Endothelial cell of umbilical vein (primary cell): ENCODE results near the gene COA7. TPM values are rescaled to one million over a fixed set of nuclear protein-coding genes. Genes with fewer than 3 reads are reported as not detected.

ENCODE experiments used
- BruUV-seq: library from RNA; stranded (reverse); fragments of 400-500 nt; replicated peaks from 2 replicates; lab custom pipeline; 2021; lab: Mats Ljungman, UMichigan
- CTCF ChIA-PET: fragments of 300-600, 350-600 bp; sonication (Branson Sonifier 250); formaldehyde crosslinking; loops from one replicate; lab custom pipeline; 2021; ENCODE audit warnings: antibody characterized with exemption, inconsistent platforms; lab: Charles Lee
- POLR2A ChIA-PET: fragments of 300-600, 350-600 bp; sonication (Branson Sonifier 250); formaldehyde crosslinking; loops from one replicate; lab custom pipeline; 2021; ENCODE audit warnings: antibody characterized with exemption, inconsistent platforms; lab: Charles Lee
- DNase-seq: peaks from one replicate; pipeline ENCODE4 v3.0.0-alpha.2; 2011; ENCODE audit warnings: low read depth, low spot score
- FAIRE-seq: peaks from 2 replicates; lab custom pipeline; 2011; peaks lifted over from hg19 to GRCh38; lab: Jason Lieb, UNC
- H2AFZ ChIP-seq: 2 replicates; pipeline ENCODE4 v1.6.0; 2012; ENCODE audit warnings: low read depth, low read length, control low read depth, inconsistent platforms
- H3K27ac ChIP-seq: 2 replicates; pipeline ENCODE4 v1.5.1; 2011; ENCODE audit warnings: low read depth, mild to moderate bottlenecking, control low read depth, low read length, moderate library complexity; ENCODE audit not compliant: insufficient read depth
- H3K27me3 ChIP-seq, 2 experiments: 2 replicates each; pipeline versions ENCODE4 v1.6.0 to v1.6.1; 2011; ENCODE audit warnings: low read length in 2 of 2, mixed read lengths in 1 of 2; ENCODE audit not compliant: control insufficient read depth in 2 of 2, insufficient read depth in 2 of 2
- H3K36me3 ChIP-seq, 2 experiments: 2 replicates in 1 of 2; 3 replicates in 1 of 2; pipeline ENCODE4 v1.5.1; 2011; ENCODE audit warnings: low read length in 2 of 2, mild to moderate bottlenecking in 1 of 2, moderate library complexity in 1 of 2; ENCODE audit not compliant: control insufficient read depth in 2 of 2, insufficient read depth in 2 of 2; ENCODE audit errors: extremely low read depth in 1 of 2
- H3K4me1 ChIP-seq: 3 replicates; pipeline ENCODE4 v1.5.1; 2011; ENCODE audit warnings: mild to moderate bottlenecking, low read length; ENCODE audit not compliant: control insufficient read depth, insufficient read depth; ENCODE audit errors: extremely low read depth
- H3K4me2 ChIP-seq: 2 replicates; pipeline ENCODE4 v1.6.1; 2011; ENCODE audit warnings: low read length, control low read depth, mixed read lengths; ENCODE audit not compliant: insufficient read depth
- H3K4me3 ChIP-seq, 3 experiments: fragments of 200-600 bp in 1 of 3; sonication (generic), shearing (Covaris generic) in 1 of 3; replicated peaks in 1 of 3; 2 replicates each; pipeline ENCODE4 v1.5.1; 2011 to 2016; ENCODE audit warnings: control low read depth in 3 of 3, low read length in 3 of 3, mild to moderate bottlenecking in 2 of 3, inconsistent platforms in 1 of 3, low read depth in 1 of 3, moderate library complexity in 1 of 3; ENCODE audit not compliant: insufficient read depth in 1 of 3
- H3K79me2 ChIP-seq: 2 replicates; pipeline ENCODE4 v1.6.0; 2012; ENCODE audit warnings: low read length, inconsistent platforms; ENCODE audit not compliant: control insufficient read depth, insufficient read depth
- H3K9ac ChIP-seq: replicated peaks from 2 replicates; pipeline ENCODE3; 2011; ENCODE audit warnings: low read length, control low read depth; ENCODE audit not compliant: insufficient read depth; ENCODE audit errors: extremely low read depth
- H3K9me1 ChIP-seq: replicated peaks from 3 replicates; pipeline ENCODE4 v1.6.0; 2011; ENCODE audit warnings: mild to moderate bottlenecking, low read length; ENCODE audit not compliant: control insufficient read depth, insufficient read depth; ENCODE audit errors: extremely low read depth
- H3K9me3 ChIP-seq: replicated peaks from 2 replicates; pipeline ENCODE4 v1.5.1; 2012; ENCODE audit warnings: low read length, inconsistent platforms; ENCODE audit not compliant: control insufficient read depth, insufficient read depth
- H4K20me1 ChIP-seq: replicated peaks from 2 replicates; pipeline ENCODE3; 2011; ENCODE audit warnings: mild to moderate bottlenecking, low read length; ENCODE audit not compliant: control insufficient read depth, insufficient read depth; ENCODE audit errors: extremely low read depth
- EZH2 ChIP-seq: IDR thresholded peaks from 2 replicates; pipeline ENCODE4 v1.6.1; 2012; ENCODE audit warnings: borderline replicate concordance, low read depth, mild to moderate bottlenecking, moderate library complexity, low read length, inconsistent platforms; ENCODE audit not compliant: severe bottlenecking
- FOS ChIP-seq: IDR thresholded peaks from 2 replicates; pipeline ENCODE4 v1.6.1; 2011; ENCODE audit warnings: mild to moderate bottlenecking, low read length, moderate library complexity, borderline replicate concordance; ENCODE audit not compliant: insufficient read depth
- MYC ChIP-seq: IDR thresholded peaks from one replicate; pipeline ENCODE4 v1.6.1; 2011; ENCODE audit warnings: mild to moderate bottlenecking, low read depth, low read length
- POLR2A ChIP-seq: IDR thresholded peaks from 2 replicates; pipeline ENCODE4 v1.6.1; 2012; ENCODE audit warnings: low read depth, mild to moderate bottlenecking, control low read depth, low read length
- dilution Hi-C: fragments of 300-500 bp; cut with MboI; formaldehyde crosslinking; loops from one replicate; pipeline ENCODE4 v1.15.0; 2019; ENCODE audit warnings: low sequenced_read_pairs; ENCODE audit not compliant: extremely low pct_ligation_motif_present
- intact Hi-C: fragments of 100-400 bp; cut with micrococcal nuclease; formaldehyde crosslinking; loops from one replicate; pipeline ENCODE4 v1.10.0; 2022
- polyA plus RNA-seq, 4 experiments: library from polyadenylated mRNA; depleted of rRNA in 3 of 4; stranded (reverse) in 3 of 4; unstranded in 1 of 4; fragments of >200 nt; gene quantifications; 2 replicates each; pipeline versions ENCODE4 v1.2.1 to v1.2.3, GENCODE V29; 2011 to 2012; ENCODE audit warnings: missing spikeins in 1 of 4
- total RNA-seq: library from RNA; stranded (reverse); gene quantifications from 2 replicates; pipeline ENCODE4 v1.2.3, GENCODE V29; 2021
- TF ChIP-seq, protein P1 (sequence below): IDR thresholded peaks from 2 replicates; pipeline ENCODE4 v1.6.1; 2011; ENCODE audit not compliant: insufficient read depth, insufficient read length

The COA7 gene
- total and polyA plus RNA-seq, 2 donors (not counting 3 experiments of a cell fraction or from before 2014, with no cell fraction given): 11.7 to 28.6 TPM

DNA sequence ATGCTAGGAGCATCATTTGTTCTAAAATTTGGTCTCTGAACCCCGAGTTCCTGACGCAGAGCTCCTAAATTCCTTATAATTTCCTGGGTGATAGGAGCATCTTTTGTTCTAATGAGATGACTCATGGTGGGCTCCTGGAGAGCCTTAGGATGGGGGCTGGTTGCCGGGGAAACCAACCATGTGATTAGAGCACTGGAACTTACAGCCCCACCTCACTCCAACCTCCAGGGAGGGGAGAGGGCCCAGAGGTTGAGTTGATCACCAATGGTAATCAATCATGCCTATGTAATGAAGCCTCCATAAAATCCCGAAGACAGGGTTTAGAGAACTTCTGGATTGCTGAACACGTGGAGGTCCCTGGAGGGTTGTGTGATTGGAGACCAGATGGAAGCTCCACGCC is 57.5 kb downstream of the COA7 start:
- Histone ChIP-seq H3K4me2 (no peak overlapping the region), H4K20me1 (no peaks in the 10 kb centered on the region), H3K36me3 (no peaks in the 10 kb centered on the region), H3K9ac (no peak overlapping the region), H3K4me1 (no peaks in the 10 kb centered on the region), H3K9me1 (no peaks in the 10 kb centered on the region), H3K4me3 (no peak overlapping the region), H3K27me3 (peaks cover 11 to 12% of the 10 kb centered on the region in 2 experiments), H3K27ac (no peak overlapping the region), H3K9me3 (no peaks in the 10 kb centered on the region), H3K79me2 (no peaks in the 10 kb centered on the region), H2AFZ (no peak overlapping the region)
- ChIA-PET CTCF (interaction anchor here (0.7 kb wide), 1 partner anchor 1181 kb away, joined by 3 read pairs; no protein-coding TSS in a partner anchor), POLR2A (no interaction called here)
- intact Hi-C loops: no loop called here
- DNase-seq (no peak), FAIRE-seq (no peak)
- no TSS peak for BruUV-seq
- no peak for TF ChIP-seq EZH2
- dilution Hi-C loops: no loop called here

DNA sequence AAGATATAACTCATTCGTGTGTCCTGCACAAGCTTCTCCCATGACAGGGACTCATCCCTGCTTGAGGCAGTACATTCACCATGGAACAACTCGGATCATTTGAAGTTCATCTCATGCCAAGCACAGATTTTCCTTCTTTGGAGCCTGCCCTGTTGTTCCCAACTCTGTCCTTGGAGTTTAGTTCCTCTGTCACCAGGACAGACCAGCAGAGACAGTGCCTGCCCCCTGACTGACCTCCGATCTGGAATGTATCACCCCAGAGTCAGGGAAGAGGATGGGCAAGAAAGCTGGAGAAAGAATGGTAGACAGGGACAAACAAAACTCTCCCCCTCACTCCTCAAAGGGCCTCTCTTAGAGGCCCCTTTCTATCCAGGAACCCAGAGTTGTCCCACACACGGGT is 60.2 kb downstream of the COA7 start:
- intact Hi-C loops: no loop called here
- H4K20me1 ChIP-seq: no peaks in the 10 kb centered on the region
- no peak overlapping the region for H3K9ac ChIP-seq
- DNase-seq (no peak), FAIRE-seq (no peak)
- dilution Hi-C loops: no loop called here
- peaks cover 26 to 28% of the 10 kb centered on the region in 2 experiments for H3K27me3 ChIP-seq
- H3K4me2 ChIP-seq: no peak overlapping the region
- H3K4me1 ChIP-seq: no peaks in the 10 kb centered on the region
- H3K4me3 ChIP-seq: no peak overlapping the region
- no peak overlapping the region for H2AFZ ChIP-seq
- no peaks in the 10 kb centered on the region for H3K36me3 ChIP-seq
- no peaks in the 10 kb centered on the region for H3K9me3 ChIP-seq
- no TSS peak for BruUV-seq
- POLR2A ChIA-PET: no interaction called here
- CTCF ChIA-PET: no interaction called here
- no peaks in the 10 kb centered on the region for H3K9me1 ChIP-seq
- H3K27ac ChIP-seq: no peak overlapping the region
- no peaks in the 10 kb centered on the region for H3K79me2 ChIP-seq
- TF ChIP-seq MYC: no peak
- no peak for TF ChIP-seq FOS
- no peak for TF ChIP-seq POLR2A
- TF ChIP-seq, protein P1, sequence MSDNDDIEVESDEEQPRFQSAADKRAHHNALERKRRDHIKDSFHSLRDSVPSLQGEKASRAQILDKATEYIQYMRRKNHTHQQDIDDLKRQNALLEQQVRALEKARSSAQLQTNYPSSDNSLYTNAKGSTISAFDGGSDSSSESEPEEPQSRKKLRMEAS: no peak
